PFSK-1 (cell line): ENCODE results near the gene CDK6.

Experiments
- FOXP2 ChIP-seq: optimal IDR thresholded peaks from 2 replicates; pipeline ENCODE3; 2011; ENCODE audit warnings: borderline replicate concordance, control low read depth, inconsistent platforms; ENCODE audit not compliant: insufficient read depth; ENCODE audit errors: extremely low read length, extremely low read depth
- POLR2AphosphoS5 ChIP-seq: IDR thresholded peaks from 2 replicates; pipeline ENCODE4 v1.6.1; 2012; ENCODE audit warnings: low read depth, mild to moderate bottlenecking, control low read depth, low read length, moderate library complexity
- SIN3A ChIP-seq: IDR thresholded peaks from 2 replicates; pipeline ENCODE4 v1.6.1; 2012; ENCODE audit warnings: mild to moderate bottlenecking, low read length, moderate library complexity, borderline replicate concordance; ENCODE audit not compliant: insufficient read depth
- TAF1 ChIP-seq: IDR thresholded peaks from 2 replicates; pipeline ENCODE4 v1.6.1; 2012; ENCODE audit warnings: low read length, control low read depth, borderline replicate concordance; ENCODE audit not compliant: insufficient read depth
- TF ChIP-seq, protein P1 (sequence below), 2 experiments: IDR thresholded peaks; 2 replicates each; pipeline versions ENCODE4 v1.6.1 to v1.8.0; 2011 to 2012; ENCODE audit warnings: low read depth in 2 of 2, low read length in 2 of 2, control low read depth in 1 of 2, inconsistent platforms in 1 of 2, mild to moderate bottlenecking in 1 of 2, moderate library complexity in 1 of 2; ENCODE audit not compliant: insufficient read depth in 1 of 2

CDK6 gene

DNA sequence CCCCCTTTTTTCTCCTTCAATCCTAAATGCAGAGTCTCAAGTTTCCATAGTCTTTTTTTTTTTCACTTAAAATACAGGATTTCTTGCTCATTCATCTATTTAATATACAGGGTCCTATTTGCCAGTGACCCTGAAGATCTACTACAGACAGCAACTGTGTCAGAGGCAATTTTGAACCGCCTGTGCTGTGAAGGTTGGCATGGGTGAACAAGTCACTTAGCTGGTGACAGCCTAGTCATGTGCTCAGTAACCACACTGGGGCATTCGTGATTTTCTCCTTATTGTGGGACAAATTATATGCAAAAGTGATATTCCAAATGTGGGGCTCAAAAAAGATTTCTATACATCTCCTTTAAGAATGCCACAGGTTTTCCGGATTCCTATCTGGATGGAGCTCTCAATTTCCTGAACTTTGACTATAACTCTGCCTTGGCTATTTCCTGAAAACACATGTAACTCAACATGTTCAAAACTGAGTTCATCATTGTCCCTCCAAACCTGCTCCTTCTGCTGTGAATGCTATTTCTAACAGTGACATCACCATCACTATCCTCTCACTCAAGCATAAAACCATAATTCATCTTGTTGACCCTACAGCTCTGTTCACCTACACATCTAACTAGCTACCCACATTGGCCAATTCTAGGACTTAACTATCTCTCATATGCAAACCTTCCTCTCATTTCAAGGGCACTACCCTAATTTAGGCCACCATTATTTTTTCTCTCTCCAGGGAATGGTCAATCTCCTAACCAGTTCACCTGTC, 36.7 kb downstream of the CDK6 start:
- no peak for TF ChIP-seq SIN3A
- TF ChIP-seq FOXP2: no peak
- TF ChIP-seq POLR2AphosphoS5: no peak
- TF ChIP-seq, protein P1, sequence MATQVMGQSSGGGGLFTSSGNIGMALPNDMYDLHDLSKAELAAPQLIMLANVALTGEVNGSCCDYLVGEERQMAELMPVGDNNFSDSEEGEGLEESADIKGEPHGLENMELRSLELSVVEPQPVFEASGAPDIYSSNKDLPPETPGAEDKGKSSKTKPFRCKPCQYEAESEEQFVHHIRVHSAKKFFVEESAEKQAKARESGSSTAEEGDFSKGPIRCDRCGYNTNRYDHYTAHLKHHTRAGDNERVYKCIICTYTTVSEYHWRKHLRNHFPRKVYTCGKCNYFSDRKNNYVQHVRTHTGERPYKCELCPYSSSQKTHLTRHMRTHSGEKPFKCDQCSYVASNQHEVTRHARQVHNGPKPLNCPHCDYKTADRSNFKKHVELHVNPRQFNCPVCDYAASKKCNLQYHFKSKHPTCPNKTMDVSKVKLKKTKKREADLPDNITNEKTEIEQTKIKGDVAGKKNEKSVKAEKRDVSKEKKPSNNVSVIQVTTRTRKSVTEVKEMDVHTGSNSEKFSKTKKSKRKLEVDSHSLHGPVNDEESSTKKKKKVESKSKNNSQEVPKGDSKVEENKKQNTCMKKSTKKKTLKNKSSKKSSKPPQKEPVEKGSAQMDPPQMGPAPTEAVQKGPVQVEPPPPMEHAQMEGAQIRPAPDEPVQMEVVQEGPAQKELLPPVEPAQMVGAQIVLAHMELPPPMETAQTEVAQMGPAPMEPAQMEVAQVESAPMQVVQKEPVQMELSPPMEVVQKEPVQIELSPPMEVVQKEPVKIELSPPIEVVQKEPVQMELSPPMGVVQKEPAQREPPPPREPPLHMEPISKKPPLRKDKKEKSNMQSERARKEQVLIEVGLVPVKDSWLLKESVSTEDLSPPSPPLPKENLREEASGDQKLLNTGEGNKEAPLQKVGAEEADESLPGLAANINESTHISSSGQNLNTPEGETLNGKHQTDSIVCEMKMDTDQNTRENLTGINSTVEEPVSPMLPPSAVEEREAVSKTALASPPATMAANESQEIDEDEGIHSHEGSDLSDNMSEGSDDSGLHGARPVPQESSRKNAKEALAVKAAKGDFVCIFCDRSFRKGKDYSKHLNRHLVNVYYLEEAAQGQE (IDR thresholded peaks at IDR 0.05; ENCODE audit: insufficient read depth in 1 of 2, low read depth in 2 of 2, low read length in 2 of 2): no peak
- TF ChIP-seq TAF1: no peak

DNA sequence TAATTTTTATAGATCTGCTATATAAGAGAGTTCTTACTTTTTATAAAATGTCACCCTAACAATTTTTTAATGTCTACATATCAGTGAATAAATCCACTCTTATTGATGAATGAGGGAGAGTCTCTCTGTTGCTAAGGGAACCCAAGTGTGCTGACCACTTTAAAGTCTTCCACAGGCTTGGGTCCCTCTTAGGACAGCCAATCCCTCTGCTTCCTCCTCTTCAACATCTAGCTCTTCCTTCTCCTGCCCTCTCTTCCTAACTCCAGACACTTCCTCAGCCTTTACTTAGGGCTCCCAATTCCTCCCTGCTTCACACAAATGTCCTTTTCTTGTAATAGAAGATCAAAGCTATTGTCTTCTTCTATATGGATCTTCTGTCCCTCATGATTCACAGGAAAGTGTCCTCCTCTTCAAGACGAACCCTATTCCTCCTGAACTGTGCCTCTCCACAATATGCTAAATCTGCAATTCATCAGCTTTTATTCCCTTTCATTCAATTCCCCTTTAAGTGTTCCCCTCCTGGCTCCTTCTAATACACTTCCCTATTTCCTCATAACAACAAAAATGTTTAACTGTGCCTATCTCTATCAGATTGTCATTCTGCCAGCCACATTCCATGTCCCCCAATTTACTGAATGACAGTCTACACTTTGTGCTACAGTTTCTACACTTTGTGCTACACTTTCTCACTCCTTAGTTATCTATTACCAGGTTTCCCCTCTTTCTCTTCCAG, 37.7 kb downstream of the CDK6 start:
- TF ChIP-seq TAF1 (no peak), SIN3A (no peak), FOXP2 (no peak), POLR2AphosphoS5 (no peak)
- TF ChIP-seq, protein P1 (IDR thresholded peaks at IDR 0.05; ENCODE audit: insufficient read depth in 1 of 2, low read depth in 2 of 2, low read length in 2 of 2): no peak

DNA sequence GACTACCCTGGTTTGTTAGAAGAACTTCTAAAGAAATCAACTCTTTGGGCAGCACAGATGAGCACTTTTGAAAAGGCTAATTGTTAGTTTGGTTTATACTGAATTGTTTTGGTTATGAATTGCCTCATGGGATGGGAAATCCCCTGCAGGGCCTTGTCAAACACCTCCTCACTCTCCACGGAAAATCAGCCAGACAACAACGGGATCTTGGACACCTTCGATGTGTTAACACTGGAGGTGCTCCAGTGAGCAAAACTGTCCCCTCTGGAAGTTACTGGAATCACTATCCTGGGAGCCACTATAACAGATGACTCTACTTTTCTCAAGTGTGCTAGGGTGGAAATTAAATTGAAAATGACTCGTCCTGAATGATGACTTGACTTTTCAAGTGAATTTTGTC, 38.7 kb downstream of the CDK6 start:
- TF ChIP-seq FOXP2 (no peak), TAF1 (no peak), POLR2AphosphoS5 (no peak), SIN3A (no peak)
- TF ChIP-seq, protein P1 (IDR thresholded peaks at IDR 0.05; ENCODE audit: insufficient read depth in 1 of 2, low read depth in 2 of 2, low read length in 2 of 2): no peak

DNA sequence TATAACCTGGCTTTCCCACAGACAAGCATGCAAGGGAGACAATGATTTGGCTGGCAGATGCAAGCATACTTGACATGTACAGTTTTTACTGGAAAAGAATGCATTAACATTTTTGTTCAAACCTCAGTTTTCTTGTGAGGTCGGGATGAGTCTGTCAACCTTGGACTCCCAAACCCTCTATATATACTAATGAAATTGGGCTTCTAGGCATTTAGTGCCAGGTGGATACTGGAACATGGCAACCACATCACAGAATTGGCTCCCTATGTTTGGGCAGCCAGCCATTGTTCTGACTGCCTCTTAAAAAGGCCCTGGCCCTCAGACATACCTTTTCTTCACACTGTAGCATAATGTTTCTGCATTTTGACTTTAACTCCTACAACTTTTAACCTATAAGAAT, 39.1 kb downstream of the CDK6 start:
- TF ChIP-seq, protein P1 (IDR thresholded peaks at IDR 0.05; ENCODE audit: insufficient read depth in 1 of 2, low read depth in 2 of 2, low read length in 2 of 2): no peak
- TF ChIP-seq POLR2AphosphoS5 (no peak), TAF1 (no peak), FOXP2 (no peak), SIN3A (no peak)
